Activated naive CD4-positive, alpha-beta T cell treated with anti-CD3 and anti-CD28 coated beads, Interleukin-2, amount 50 U/mL, for 16 hours (primary cell): ENCODE measurements around the gene SELENOO.

Source experiments
- DNase-seq: peaks from one replicate; pipeline ENCODE4 v3.0.0-alpha.2; 2020

SELENOO gene

DNA sequence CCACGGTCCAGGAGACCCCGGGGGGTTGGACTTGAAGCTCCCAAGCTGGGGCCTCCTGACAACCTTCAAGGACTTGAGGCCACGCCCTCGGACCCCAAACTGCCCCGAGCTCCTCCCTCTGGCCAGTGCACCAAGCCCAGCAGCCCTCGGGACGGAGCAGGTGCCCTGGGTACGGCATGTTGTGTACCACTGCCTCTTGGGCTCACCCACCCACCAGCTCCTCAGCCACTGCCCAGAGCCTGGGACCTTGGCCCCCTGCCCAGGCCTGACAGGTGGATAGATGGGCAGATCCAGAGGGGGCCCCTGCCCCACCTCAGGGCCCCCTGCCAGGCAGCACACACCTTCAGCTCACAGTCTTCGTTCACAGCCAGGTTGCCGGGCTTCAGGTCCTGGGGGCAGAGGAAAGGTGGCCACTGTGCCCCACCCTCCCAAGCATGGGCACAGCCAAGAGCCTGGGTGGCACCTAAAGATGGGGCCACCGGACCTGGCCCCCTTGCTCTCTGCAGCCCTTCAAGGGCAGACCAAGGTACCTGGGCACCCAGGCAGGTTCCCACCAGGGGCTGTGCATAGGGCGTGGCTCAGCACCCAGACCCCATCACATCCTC lies 55.5 kb downstream of the SELENOO start:
- no peak for DNase-seq

DNA sequence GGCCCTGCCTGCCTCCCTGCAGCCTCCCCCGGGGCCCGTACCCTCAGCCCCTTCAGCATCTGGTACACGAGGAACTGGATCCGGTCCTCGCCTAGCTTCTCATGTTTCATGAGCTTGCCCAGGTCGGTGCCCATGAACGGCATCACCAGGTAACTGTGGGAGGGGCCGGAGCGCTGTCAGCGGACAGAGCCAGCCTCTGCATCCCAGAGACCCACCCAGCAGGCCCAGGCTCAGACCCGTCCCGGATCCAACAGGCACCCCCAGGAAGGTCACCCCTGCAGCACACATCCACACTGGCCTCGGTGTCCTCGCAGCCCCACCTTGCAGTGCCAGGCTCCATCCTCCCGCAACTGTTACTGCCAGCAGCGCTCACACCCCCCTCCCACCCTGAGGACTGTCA lies 56.2 kb downstream of the SELENOO start:
- DNase-seq: no peak

DNA sequence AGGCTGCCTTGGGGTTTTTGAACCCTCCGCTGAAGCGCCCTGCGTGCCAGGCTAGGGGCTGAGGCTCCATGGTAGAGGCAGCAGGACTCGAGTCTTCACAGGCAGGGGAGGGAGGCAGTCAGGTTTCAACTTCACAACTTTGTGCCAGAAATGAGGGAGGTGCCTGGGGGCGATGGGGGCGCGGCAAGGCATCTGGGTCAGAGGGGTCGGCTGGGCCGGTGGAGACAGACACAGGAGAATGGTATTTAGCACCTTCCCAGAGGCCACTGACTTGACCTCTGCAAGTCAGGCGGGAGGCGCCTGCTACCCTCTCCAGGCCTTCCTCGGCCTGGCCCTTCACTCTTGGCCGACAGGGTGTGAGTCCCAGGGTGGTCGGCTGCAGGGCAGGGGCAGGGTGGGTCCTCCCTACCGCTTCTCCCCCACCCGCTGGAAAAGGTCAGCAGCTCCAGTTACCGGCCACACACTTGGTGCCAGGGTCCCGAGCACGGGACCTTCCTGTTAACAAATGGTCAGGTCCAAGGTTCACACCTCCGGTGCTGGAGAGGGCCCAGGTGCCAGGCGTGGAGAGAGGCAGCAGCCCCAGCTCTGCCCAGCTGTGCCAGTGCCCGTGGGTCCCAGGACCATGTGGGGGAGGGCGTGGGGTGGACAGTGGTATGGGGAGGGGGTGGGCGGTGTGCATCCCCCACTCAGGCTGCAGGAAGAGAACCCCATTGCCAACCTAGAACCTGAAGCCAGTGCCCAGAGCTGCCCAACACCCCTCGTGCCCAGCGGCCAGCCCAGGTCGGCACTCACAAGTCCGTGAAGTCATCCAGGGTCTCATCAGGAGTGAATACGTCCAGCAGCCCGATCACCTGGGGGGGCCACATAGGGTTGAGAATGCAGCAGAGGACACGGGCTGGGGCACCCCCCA lies 56.9 kb downstream of the SELENOO start:
- no peak for DNase-seq

DNA sequence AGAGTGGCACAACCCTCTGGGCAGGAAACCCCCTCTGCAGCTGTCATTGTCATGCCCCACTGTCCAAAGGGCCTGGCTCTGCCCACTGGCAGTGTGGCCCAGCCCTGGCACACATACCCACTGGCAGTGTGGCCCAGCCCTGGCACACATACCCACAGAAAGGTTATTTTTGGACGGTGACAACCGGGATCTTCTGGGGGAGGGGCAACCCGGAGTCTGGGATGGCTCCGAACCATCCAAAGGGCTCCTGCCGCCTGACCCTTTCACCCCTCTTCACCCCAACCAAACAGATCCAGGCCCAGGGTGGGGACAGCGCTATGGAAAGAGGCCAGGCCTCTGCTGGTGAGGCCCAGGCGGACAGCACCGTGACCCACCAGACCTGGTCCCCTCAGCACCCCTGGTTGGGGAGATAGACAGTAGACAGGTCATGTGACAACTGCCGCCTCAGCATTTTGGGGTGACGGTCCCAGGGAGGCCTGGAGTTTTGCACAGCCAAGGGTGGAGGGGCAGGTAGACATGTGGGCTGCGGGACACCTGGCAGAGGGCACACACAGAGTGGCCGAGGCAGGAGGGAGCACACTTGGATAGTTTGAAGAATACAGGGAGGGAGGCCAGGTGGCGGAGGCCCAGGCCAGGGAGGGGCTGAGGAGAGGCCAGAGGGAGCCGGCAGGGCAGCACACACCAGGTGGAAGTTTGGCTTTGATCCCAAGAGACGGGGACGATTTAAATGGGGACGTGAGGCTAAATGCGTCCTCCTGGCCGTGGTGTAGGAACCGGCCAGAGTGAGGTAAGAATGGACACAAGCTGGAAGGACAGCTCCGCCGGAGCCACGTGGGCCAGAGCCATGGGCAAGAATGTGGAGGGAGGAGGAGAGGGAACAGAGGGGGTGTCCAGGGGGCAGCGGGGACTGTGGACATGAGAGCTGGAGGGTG lies 57.8 kb downstream of the SELENOO start:
- DNase-seq: no peak

DNA sequence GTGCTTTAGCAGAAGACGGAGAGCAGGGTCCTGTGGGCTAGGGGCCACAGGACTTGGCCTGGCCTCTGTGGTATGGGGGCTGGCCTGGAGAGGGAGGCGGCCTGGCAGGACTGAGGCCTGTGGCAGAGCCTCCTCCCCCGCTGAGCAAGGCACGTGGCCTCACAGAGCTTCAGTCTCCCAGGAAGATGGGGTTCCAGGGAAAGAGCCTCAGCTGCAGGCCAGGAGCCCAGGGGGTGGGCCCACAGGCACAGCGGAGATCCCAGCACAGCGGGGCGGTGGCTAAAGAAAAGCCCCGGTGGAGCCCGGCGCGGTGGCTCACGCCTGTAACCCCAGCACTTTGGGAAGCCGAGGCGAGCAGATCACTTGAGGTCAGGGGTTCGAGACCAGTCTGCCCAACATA lies 58.5 kb downstream of the SELENOO start:
- no peak for DNase-seq

DNA sequence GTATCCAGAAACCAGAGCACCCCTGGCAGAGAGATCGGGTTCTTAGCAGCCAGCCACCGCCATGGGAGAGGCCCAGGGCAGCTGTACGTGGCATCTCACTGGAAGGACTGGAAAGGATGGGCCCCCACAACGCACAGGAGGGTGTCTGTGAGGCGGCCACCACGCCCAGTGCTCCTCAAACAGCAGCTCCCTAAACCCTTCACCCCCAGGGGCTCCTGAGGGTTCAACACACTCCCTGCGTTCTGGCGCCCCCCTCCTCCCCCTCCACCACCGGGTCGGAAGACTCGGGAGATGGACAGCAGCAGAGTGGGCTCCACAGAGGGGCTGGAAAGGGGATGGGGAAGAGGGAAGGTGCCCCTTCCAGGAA lies 59.6 kb downstream of the SELENOO start:
- DNase-seq: no peak

DNA sequence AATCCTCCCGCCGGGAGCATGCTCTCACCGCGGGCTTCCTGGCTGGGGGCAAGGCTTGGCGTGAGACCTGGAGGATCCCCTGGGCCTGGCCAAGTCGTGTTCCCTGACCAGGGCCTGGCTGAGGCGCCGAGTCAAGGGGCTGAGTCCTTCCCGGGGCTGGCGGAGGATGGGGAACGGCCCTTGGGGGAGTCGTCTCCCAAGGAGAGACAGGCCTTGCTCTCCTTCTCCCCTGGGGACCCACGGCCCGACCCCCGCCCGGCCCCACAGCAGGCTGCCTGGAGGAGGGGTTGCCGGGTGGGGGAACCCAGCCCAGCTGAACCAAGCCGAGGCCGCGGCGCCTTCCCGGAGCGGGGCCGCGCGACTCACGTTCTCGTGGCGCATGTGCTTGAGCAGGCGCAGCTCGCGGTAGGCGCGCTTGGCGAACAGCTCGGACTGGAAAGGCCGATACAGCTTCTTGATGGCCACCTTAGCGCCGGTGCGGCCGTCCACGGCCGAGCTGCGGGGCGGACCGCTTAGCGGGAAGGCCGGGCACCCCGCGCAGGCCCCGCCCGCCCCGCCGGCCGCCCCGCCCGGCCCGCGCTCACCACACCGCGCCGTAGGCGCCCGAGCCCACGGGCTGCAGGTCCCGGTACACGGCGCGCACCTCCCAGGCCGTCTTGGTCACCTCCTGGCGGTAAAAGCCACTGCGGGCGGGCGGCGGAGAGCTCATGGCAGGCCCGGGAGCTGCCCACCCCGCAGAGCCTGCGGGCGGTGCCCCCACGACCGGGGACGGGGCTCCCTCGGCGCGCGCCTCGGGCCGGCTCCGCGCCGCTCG lies 60.2 kb downstream of the SELENOO start:
- peak; percentile 46 for DNase-seq

DNA sequence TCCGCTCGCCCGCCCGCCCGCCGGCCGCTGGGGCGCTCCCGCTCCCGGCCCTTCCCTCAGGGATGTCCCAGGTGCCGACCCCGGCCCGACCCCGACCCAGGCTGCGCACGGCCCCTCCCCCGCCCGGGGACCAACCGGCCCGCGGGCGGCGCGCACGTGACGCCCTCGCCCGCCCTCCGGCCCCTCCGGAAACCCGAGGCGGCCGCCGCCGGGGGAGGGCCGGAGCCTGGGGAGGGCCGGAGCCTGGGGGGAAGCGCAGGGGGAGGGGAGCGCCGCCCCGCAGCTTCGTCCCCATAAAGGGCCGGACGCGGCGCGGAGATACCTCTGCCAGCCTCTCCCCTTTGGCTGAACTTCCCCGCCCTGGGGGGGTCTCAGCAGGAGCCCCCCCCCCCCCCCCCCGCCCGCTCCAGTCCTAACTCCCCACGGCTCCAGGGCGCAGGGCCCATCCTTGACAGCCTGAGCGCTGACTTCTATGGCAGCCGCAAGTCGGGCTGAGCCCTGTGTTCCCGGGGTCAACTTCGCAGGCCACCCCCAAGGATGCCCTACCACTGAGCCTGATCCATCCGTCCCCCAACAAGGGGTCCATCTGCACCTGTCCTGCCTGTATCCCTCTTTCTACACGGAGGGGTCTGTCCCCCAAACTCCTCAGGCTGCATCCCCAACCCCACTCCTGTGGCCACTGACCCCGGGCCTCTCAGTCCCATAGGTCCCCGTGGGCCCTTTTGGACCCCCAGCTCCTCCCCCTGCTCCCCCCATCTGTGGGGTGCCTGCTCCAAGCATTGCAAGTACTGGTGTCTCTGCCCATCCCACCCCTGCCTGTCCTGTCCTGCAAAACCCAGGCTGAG lies 61.0 kb downstream of the SELENOO start, which contains the start of gene MAPK12:
Gene MAPK12, minus strand, starts transcription at position 69 of the 845 bp plus-strand sequence. CDS start 174 bp downstream, outside the sequence.
- no peak for DNase-seq

DNA sequence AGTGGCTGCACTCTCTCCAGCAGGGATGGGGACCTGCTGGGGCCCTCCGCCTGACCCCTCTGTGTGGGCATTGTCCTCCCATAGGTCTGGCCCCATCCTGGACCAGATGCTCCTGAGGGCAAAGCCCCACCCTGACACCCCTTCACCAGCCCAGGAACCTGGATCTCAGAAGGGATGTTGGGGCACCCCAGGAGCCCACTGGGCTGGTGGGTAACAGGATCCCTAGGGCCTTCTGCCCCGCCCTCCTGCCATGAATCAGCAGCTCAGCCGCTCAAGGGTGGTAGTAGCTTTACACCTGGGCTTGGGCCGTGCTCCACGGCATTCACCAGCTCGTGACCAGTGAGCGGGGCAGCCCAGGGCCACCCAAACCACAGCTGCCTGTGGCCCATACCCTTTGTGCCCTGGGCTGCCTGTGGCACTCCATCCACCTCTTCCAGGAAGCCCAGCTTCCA lies 61.7 kb downstream of the SELENOO start:
- no peak for DNase-seq

DNA sequence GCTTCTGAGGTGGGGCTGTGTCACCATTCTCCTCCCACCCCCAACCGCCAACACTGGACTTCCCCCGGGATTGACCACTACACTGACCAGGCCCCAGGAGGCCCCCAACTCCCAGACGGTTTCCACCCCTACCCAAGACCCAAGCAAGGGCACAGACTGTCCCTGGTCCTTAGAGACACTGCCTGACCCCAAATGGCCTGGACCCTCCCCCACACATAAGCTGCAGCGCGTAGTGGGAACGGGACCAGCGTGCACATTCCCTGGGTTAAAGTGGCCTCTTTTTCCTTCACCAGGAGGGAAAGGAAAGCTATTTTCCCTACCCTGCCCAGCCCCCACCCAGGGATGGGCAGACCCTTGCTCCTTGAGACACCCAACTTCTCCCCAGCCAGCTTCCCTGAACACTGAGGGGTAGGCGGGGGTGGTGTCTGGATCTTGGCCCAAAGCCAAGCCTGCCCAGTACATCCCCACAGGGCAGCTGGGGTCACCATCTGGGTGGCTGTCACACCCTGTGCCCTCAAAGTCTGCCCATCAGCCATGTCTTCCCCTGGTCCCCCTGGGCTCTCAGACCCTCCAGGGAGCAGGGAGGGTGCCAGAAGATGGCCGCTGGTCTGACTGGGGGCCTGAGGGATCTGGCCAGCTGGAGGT lies 62.3 kb downstream of the SELENOO start:
- DNase-seq: no peak

DNA sequence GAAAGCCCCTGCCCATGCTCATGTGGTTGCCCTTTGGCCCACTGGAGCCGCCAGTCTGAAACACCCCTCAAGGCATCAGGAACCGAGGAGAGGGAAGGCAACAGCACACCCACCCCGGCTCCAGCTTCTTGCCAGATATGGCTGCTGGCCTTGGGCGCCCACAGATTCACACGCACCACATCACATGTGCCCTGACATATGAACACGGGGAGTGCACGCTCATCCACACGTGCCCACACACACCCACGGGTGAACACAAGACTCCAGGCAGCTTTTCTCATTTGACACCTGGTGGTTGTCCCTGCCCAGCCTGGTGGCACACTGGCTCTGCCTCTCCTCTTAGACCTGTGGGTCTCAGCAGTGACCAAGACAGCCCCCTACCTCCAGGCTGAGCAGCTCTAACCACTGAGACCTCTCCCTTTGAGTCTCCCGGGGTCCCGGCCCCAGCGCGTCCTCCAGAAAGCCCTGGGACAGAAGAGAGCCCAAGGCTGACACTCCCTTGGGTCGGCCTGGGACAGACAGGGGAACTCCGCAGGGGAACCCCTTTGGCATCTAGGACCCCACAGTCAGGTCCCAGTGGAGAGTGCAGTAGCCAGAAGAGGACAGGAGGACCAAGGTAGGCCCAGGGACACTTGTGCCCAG lies 63.4 kb downstream of the SELENOO start:
- no peak for DNase-seq

DNA sequence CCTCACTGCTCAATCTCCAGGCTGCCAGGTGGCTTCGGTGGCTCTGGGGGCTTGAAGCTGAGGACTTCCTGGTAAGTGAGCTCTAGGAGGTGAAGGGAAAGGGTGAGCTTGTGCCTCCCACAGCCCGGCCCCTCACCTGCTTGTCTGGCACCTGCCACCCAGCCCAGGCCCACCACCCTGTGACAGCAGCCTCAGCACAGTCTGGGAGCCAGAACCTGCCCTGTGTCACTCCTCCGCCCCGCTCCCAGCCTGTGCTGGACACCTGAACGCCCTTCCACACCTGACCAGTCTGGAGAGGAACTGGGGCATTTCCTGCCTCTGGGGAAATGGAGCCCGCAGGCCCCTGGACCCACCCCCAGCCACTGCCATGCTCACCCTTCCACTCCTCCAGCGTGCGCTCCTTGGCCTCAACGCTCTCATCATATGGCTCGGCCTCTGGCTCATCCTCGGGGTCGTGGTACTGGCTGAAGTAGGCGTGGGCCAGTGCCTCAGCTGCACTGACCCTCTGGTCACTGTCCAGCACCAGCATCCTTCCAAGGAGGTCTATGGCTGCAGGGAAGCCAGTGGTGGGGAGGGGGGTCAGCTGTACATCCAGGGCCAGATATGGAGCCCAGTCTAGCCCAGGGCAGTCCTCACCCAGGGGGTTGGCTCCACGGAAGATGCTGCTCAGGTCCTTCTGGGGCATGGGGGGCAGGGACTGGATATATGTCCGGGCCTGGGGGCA lies 64.3 kb downstream of the SELENOO start:
- DNase-seq: no peak

DNA sequence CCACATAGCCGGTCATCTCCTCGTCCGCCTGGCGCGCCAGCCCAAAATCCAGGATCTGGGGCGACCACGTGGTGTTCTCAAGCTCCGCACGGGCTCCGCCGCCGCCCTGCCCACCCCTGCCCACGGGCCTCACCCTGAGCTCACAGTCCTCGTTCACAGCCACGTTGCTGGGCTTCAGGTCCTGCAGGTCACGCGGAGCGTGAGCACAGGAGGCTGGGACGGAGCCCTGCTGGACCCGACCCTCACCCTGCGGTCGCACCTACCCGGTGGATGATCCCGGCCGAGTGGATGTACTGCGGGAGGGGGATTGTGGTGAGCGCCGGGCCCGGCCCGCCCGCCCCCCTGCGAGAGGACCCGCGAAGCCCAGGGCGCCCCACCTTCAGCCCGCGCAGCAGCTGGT lies 66.2 kb downstream of the SELENOO start:
- DNase-seq: no peak
